Thymus (tissue), 11 donors: ENCODE measurements around the gene NR1I2. TPM values are rescaled to one million over a fixed set of nuclear protein-coding genes. Genes with fewer than 3 reads are reported as not detected.

ENCODE experiments used
- DNase-seq, 9 donors: peaks; one replicate each; pipeline ENCODE4 v3.0.0-alpha.2; 2013; ENCODE audit warnings: low spot score in 9 of 9, low read depth in 6 of 9, missing footprints in 1 of 9
- H3K27ac ChIP-seq, 2 donors: one replicate each; pipeline ENCODE4 v1.5.1; 2013; ENCODE audit warnings: control low read depth in 1 of 2, low read depth in 1 of 2, low read length in 1 of 2, mild to moderate bottlenecking in 1 of 2, moderate library complexity in 1 of 2
- H3K27me3 ChIP-seq, 2 donors: one replicate each; pipeline ENCODE4 v1.5.1; 2013; ENCODE audit warnings: low read length in 1 of 2; ENCODE audit not compliant: control insufficient read depth in 2 of 2, insufficient read depth in 1 of 2
- H3K36me3 ChIP-seq, 2 donors: one replicate each; pipeline ENCODE4 v1.5.1; 2013; ENCODE audit warnings: low read length in 1 of 2, mild to moderate bottlenecking in 1 of 2, moderate library complexity in 1 of 2; ENCODE audit not compliant: control insufficient read depth in 2 of 2, insufficient read depth in 2 of 2
- H3K4me1 ChIP-seq, 2 donors: one replicate each; pipeline ENCODE4 v1.5.1; 2013; ENCODE audit warnings: low read length in 2 of 2; ENCODE audit not compliant: control insufficient read depth in 2 of 2, insufficient read depth in 2 of 2
- H3K4me3 ChIP-seq, 2 donors: one replicate each; pipeline ENCODE4 v1.5.1; 2013; ENCODE audit warnings: low read length in 2 of 2, control low read depth in 1 of 2, mild to moderate bottlenecking in 1 of 2
- H3K9me3 ChIP-seq, 2 donors: one replicate each; pipeline ENCODE4 v1.5.1; 2013; ENCODE audit warnings: low read length in 1 of 2, mild to moderate bottlenecking in 1 of 2; ENCODE audit not compliant: control insufficient read depth in 2 of 2, insufficient read depth in 1 of 2
- WGBS: extraction: QIAGEN DNeasy Blood & Tissue Kit; methylation state at CpG from one replicate; pipeline ENCODE4 v1.1.7; 2013; 5-methylcytosine and 5-hydroxymethylcytosine counted together
- polyA plus RNA-seq: library from polyadenylated mRNA; stranded (reverse); fragments of 200-250 nt; gene quantifications from one replicate; pipeline ENCODE4 v1.2.3, GENCODE V29; 2013
- total RNA-seq: library from RNA; stranded (reverse); fragments of 120-200 nt; gene quantifications from one replicate; pipeline ENCODE4 v1.2.4, GENCODE V29; 2013
- donor health status: healthy.

The NR1I2 gene
- total and polyA plus RNA-seq, 2 donors: 0.14 to 0.21 TPM

- peak in 8 of 9 donors; percentile 18 to 68 (median 37) for DNase-seq
- Histone ChIP-seq H3K4me1 (peaks cover 4 to 13% of the 10 kb centered on the region in 2 donors), H3K27ac (no peak overlapping the region), H3K4me3 (peak overlapping the region; percentile 57 to 58), H3K9me3 (no peaks in the 10 kb centered on the region), H3K36me3 (no peaks in the 10 kb centered on the region), H3K27me3 (peaks cover 0 to 3% of the 10 kb centered on the region in 2 donors)
- WGBS: under 1% methylated on average over 33 of the region's 33 CpGs
Measured at GRCh38 chr3:119810018-119810435, 28.1 kb downstream of the NR1I2 start.

- Histone ChIP-seq H3K27ac (no peak overlapping the region), H3K36me3 (no peaks in the 10 kb centered on the region), H3K4me1 (peaks cover 4 to 13% of the 10 kb centered on the region in 2 donors), H3K4me3 (no peak overlapping the region), H3K9me3 (no peaks in the 10 kb centered on the region), H3K27me3 (peaks cover 0 to 3% of the 10 kb centered on the region in 2 donors)
- WGBS: 92% methylated on average over 8 of the region's 8 CpGs
- DNase-seq: no peak
Measured at GRCh38 chr3:119812491-119813058, 30.7 kb downstream of the NR1I2 start.

DNA sequence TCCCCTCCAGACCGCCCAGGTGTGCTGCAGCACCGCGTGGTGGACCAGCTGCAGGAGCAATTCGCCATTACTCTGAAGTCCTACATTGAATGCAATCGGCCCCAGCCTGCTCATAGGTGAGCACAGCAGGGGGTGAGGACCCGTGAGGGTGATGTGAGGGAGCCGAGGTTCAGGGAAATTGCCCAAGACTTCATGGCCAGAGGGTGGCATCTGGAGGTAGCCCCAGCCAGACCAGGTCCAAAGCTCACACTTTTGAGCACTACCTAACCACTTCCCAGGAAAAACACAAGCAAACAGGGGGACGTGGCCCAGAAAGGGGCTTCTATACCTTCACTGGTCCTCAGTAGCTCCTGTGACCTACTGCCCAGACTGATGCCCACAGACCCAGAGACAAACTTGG lies 33.8 kb downstream of the NR1I2 start:
- H3K4me1 ChIP-seq: no peaks in the 10 kb centered on the region
- no peaks in the 10 kb centered on the region for H3K27me3 ChIP-seq
- no peak overlapping the region for H3K27ac ChIP-seq
- no peaks in the 10 kb centered on the region for H3K9me3 ChIP-seq
- H3K4me3 ChIP-seq: no peak overlapping the region
- 95% methylated on average over 8 of the region's 8 CpGs for WGBS
- no peaks in the 10 kb centered on the region for H3K36me3 ChIP-seq
- no peak for DNase-seq

GRCh38 chr3:119817071-119817470 lies 35.2 kb downstream of the NR1I2 start:
- DNase-seq: no peak
- WGBS: 96% methylated on average over 12 of the region's 12 CpGs
- H3K36me3 ChIP-seq: no peaks in the 10 kb centered on the region

DNA sequence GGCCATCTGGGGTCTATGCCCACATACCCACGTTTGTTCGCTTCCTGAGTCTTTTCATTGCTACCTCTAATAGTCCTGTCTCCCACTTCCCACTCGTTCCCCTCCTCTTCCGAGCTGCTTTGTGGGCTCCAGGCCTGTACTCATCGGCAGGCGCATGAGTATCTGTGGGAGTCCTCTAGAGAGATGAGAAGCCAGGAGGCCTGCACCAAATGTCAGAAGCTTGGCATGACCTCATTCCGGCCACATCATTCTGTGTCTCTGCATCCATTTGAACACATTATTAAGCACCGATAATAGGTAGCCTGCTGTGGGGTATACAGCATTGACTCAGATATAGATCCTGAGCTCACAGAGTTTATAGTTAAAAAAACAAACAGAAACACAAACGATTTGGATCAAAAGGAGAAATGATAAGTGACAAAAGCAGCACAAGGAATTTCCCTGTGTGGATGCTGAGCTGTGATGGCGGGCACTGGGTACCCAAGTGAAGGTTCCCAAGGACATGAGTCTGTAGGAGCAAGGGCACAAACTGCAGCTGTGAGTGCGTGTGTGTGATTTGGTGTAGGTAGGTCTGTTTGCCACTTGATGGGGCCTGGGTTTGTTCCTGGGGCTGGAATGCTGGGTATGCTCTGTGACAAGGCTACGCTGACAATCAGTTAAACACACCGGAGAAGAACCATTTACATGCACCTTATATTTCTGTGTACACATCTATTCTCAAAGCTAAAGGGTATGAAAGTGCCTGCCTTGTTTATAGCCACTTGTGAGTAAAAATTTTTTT lies 35.9 kb downstream of the NR1I2 start:
- H3K27me3 ChIP-seq: no peaks in the 10 kb centered on the region
- H3K9me3 ChIP-seq: no peaks in the 10 kb centered on the region
- WGBS: 92% methylated on average over 13 of the region's 13 CpGs
- DNase-seq: no peak
- H3K36me3 ChIP-seq: no peaks in the 10 kb centered on the region
- no peak overlapping the region for H3K27ac ChIP-seq
- H3K4me1 ChIP-seq: no peaks in the 10 kb centered on the region
- no peak overlapping the region for H3K4me3 ChIP-seq

More at GRCh38 chr3:119817071-119817470, 35.2 kb downstream of the NR1I2 start:
- no peak overlapping the region for H3K4me3 ChIP-seq
- H3K4me1 ChIP-seq: no peaks in the 10 kb centered on the region
- no peaks in the 10 kb centered on the region for H3K27me3 ChIP-seq
- no peak overlapping the region for H3K27ac ChIP-seq
- H3K9me3 ChIP-seq: no peaks in the 10 kb centered on the region

DNA sequence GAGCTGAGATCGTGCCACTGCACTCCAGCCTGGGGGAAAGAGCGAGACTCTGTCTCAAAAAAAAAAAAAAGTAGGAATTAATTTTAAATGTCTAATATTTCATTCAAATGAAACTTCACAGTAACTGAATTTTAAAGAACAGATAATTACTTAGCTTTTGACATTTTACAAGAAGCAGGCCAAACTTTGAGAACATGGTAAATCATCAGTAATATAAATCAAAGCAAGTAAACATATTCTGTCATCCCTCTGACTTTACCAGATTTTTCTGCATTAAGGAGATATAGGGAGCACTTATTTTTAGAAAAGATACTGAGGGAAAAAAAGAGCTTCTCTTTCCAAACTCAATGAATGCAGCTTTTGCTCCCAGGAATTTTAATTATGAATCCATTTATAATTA lies 37.0 kb downstream of the NR1I2 start:
- no peaks in the 10 kb centered on the region for H3K4me1 ChIP-seq
- H3K4me3 ChIP-seq: no peak overlapping the region
- H3K36me3 ChIP-seq: no peaks in the 10 kb centered on the region
- no peak overlapping the region for H3K27ac ChIP-seq
- no peaks in the 10 kb centered on the region for H3K27me3 ChIP-seq
- 95% methylated on average over 2 of the region's 2 CpGs for WGBS
- no peaks in the 10 kb centered on the region for H3K9me3 ChIP-seq
- no peak for DNase-seq

- Histone ChIP-seq H3K4me1 (no peaks in the 10 kb centered on the region), H3K27ac (no peak overlapping the region), H3K4me3 (no peak overlapping the region), H3K27me3 (no peaks in the 10 kb centered on the region), H3K36me3 (peaks cover 3 to 6% of the 10 kb centered on the region in 2 donors), H3K9me3 (no peaks in the 10 kb centered on the region)
- WGBS: 94% methylated on average over 2 of the region's 2 CpGs
- DNase-seq: no peak
Measured at GRCh38 chr3:119819806-119820205, 37.9 kb downstream of the NR1I2 start.

DNA sequence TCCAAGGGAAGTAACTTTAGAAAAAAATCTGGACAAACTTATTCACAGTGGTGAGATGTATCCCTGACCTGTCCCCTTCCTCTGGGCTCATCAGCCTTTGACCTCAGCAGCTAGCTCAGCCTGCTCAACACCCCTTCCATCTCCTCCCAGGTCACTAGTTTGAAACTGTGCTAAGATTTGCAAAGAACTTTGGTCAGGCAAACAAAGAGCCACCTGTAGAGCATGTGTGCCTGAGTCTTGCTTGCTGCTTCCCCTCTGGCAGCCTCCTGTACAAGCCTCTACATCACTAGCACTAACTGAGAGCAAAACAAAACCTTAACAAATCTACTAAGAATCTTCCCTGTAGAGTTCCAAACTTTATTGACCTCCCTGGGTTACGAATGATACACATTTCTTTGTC lies 43.9 kb downstream of the NR1I2 start:
- Histone ChIP-seq H3K4me3 (no peak overlapping the region), H3K27ac (no peak overlapping the region), H3K9me3 (no peaks in the 10 kb centered on the region), H3K27me3 (no peaks in the 10 kb centered on the region), H3K4me1 (no peaks in the 10 kb centered on the region), H3K36me3 (peaks cover 14 to 23% of the 10 kb centered on the region in 2 donors)
- no peak for DNase-seq
- 98% methylated on average over 1 of the region's 1 CpG for WGBS

DNA sequence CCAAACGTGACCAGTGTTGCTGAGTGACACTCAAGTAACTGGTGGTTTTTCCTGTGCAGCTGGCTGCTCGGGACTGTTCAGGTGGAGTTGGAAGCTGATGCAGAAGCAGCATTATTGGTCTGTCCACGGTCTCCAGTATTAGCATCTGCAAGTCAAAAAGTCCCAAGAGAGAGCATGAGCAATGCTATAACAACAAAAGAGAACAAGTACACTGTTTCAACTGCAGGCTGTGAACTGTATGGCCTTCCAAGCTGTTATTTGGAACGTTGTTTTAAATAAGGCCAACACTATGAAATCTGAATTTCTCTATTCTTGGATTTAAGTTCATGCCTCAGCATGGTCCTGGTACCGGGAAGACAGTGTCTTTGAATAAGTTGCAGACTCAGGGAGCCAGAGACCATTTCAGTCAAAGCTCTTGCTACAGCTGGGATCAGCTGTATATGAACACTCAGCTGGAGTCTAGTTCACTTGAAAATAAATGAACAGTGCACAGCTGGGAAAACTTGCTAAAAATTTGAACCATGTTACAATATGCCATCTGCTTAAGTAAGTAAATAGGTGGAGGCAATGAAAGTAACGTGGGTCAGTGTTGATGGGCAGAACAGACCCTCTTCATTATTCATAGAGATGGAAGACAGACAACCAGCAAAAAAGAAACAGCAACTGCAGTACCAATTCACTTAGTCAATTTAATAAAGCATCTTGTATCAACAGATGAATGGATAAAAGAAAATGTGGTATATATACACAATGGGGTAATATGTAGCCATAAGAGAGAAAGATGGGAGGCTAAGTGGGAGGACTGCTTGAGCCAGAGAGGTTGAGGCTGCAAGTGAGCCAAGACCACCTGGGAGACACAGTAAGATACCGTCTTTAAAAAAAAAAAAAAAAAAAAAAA lies 45.1 kb downstream of the NR1I2 start:
- no peaks in the 10 kb centered on the region for H3K27me3 ChIP-seq
- WGBS: 97% methylated on average over 7 of the region's 7 CpGs
- H3K27ac ChIP-seq: no peak overlapping the region
- peaks cover 14 to 23% of the 10 kb centered on the region in 2 donors for H3K36me3 ChIP-seq
- no peak for DNase-seq
- no peak overlapping the region for H3K4me3 ChIP-seq
- no peaks in the 10 kb centered on the region for H3K4me1 ChIP-seq
- H3K9me3 ChIP-seq: no peaks in the 10 kb centered on the region
